Measurements from ENCODE around the gene CSF3R. TPM values are rescaled to one million over a fixed set of nuclear protein-coding genes. Genes with fewer than 3 reads are reported as not detected.

CSF3R gene
- total and polyA plus RNA-seq, 9 of the 15 experiments (the other 6 are each of a cell fraction or from before 2014, with no cell fraction given): 0.21 to 0.86 (median 0.40) TPM; not detected in 1

GRCh38 chr1:36492491-36492890, 9.8 kb upstream of the CSF3R start (continued):
- TF ChIP-seq ZNF449 (CRISPR knock-in tag; IDR thresholded peaks at IDR 0.05) (no peak), MYNN (IDR thresholded peaks at IDR 0.05) (peak; percentile 68; the same call in 1 of the 2 replicates), MYNN (CRISPR knock-in tag; IDR thresholded peaks at IDR 0.05) (no peak), GATAD2B (IDR thresholded peaks at IDR 0.05; ENCODE audit: borderline replicate concordance) (peak; percentile 61; the same call in 1 of the 2 replicates), RCOR1 (IDR thresholded peaks at IDR 0.05; ENCODE audit: borderline replicate concordance in 1 of 2, low read depth in 2 of 2, low read length in 2 of 2) (peak; percentile 66 to 96; a peak in 3 of 4 replicates), IRF2 (CRISPR knock-in tag; IDR thresholded peaks at IDR 0.05) (no peak), PPARD (CRISPR knock-in tag; IDR thresholded peaks at IDR 0.05) (no peak), NONO (IDR thresholded peaks at IDR 0.05; ENCODE audit: low read depth in 2 of 2, low read length in 1 of 2) (no peak), CBX5 (IDR thresholded peaks at IDR 0.05; ENCODE audit: borderline replicate concordance, low read depth) (no peak), TRIM24 (IDR thresholded peaks at IDR 0.05) (peak; percentile 58 to 71), RNF219 (CRISPR knock-in tag; IDR thresholded peaks at IDR 0.05) (no peak), FOXA1 (IDR thresholded peaks at IDR 0.05; ENCODE audit: borderline replicate concordance) (no peak), RNF2 (IDR thresholded peaks at IDR 0.05) (0 out of 2 replicates have a peak, but pooled peaks have one; percentile 55), ZNF561 (CRISPR knock-in tag; conservative IDR thresholded peaks at IDR 0.05) (no peak), E2F4 (CRISPR knock-in tag; IDR thresholded peaks at IDR 0.05; ENCODE audit: low read depth) (no peak), DLX4 (CRISPR knock-in tag; IDR thresholded peaks at IDR 0.05) (no peak), CBX1 (IDR thresholded peaks at IDR 0.05; ENCODE audit: low read depth) (no peak), GMEB1 (CRISPR knock-in tag; IDR thresholded peaks at IDR 0.05) (no peak), NR3C1 (CRISPR knock-in tag; IDR thresholded peaks at IDR 0.05) (no peak), ESRRB (CRISPR knock-in tag; IDR thresholded peaks at IDR 0.05; ENCODE audit: borderline replicate concordance) (no peak), E2F6 (IDR thresholded peaks at IDR 0.05; ENCODE audit: borderline replicate concordance in 1 of 2, extremely low read depth in 1 of 2, insufficient read depth in 1 of 2, insufficient read length in 1 of 2, low read depth in 1 of 2, low read length in 1 of 2, poor library complexity in 1 of 2, severe bottlenecking in 1 of 2) (no peak)

Data from K562 (cell line).